ENCODE results near the gene ORAI2. TPM values are rescaled to one million over a fixed set of nuclear protein-coding genes. Genes with fewer than 3 reads are reported as not detected.
"Not testable (repeated sequence)": the region's sequence is repeated elsewhere in the genome, so short reads cannot be mapped to it uniquely, and the experiment has no call there.

ORAI2 gene
- total and polyA plus RNA-seq, 2 donors, result 11.6 to 13.6 TPM

GRCh38 chr7:102494026-102494425 lies 60.7 kb downstream of the ORAI2 start:
- not testable (repeated sequence) for H3K36me3 ChIP-seq (ENCODE audit: control insufficient read depth in 2 of 2, insufficient read depth in 2 of 2, low read length in 1 of 2); H3K27ac ChIP-seq (ENCODE audit: low read depth in 1 of 2, low read length in 1 of 2); H3K9me3 ChIP-seq (ENCODE audit: control insufficient read depth in 2 of 2, insufficient read depth in 1 of 2, low read length in 1 of 2); DNase-seq (ENCODE audit: low read depth in 6 of 9, low spot score in 9 of 9); H3K4me1 ChIP-seq (ENCODE audit: control insufficient read depth in 2 of 2, insufficient read depth in 2 of 2, low read length in 2 of 2); H3K27me3 ChIP-seq (ENCODE audit: control insufficient read depth in 2 of 2, insufficient read depth in 1 of 2, low read length in 1 of 2)
- 11% methylated on average over 8 of the region's 15 CpGs for WGBS
- H3K4me3 ChIP-seq (ENCODE audit: low read length in 2 of 2), result peak overlapping the region; percentile 29 to 30

GRCh38 chr7:102494473-102495149 lies 61.2 kb downstream of the ORAI2 start:
- not testable (repeated sequence) for H3K4me1 ChIP-seq (ENCODE audit: control insufficient read depth in 2 of 2, insufficient read depth in 2 of 2, low read length in 2 of 2); H3K9me3 ChIP-seq (ENCODE audit: control insufficient read depth in 2 of 2, insufficient read depth in 1 of 2, low read length in 1 of 2); H3K4me3 ChIP-seq (ENCODE audit: low read length in 2 of 2); H3K27ac ChIP-seq (ENCODE audit: low read depth in 1 of 2, low read length in 1 of 2); H3K27me3 ChIP-seq (ENCODE audit: control insufficient read depth in 2 of 2, insufficient read depth in 1 of 2, low read length in 1 of 2); H3K36me3 ChIP-seq (ENCODE audit: control insufficient read depth in 2 of 2, insufficient read depth in 2 of 2, low read length in 1 of 2); DNase-seq (ENCODE audit: low read depth in 6 of 9, low spot score in 9 of 9)
- WGBS, result no CpG with 5 or more reads among the region's 67 CpGs

- WGBS, result 70% methylated on average over 3 of the region's 10 CpGs
- H3K36me3 ChIP-seq (ENCODE audit: control insufficient read depth in 2 of 2, insufficient read depth in 2 of 2, low read length in 1 of 2); DNase-seq (ENCODE audit: low read depth in 6 of 9, low spot score in 9 of 9); H3K4me1 ChIP-seq (ENCODE audit: control insufficient read depth in 2 of 2, insufficient read depth in 2 of 2, low read length in 2 of 2); H3K27ac ChIP-seq (ENCODE audit: low read depth in 1 of 2, low read length in 1 of 2); H3K27me3 ChIP-seq (ENCODE audit: control insufficient read depth in 2 of 2, insufficient read depth in 1 of 2, low read length in 1 of 2); H3K4me3 ChIP-seq (ENCODE audit: low read length in 2 of 2); H3K9me3 ChIP-seq (ENCODE audit: control insufficient read depth in 2 of 2, insufficient read depth in 1 of 2, low read length in 1 of 2): not testable (repeated sequence)
Measured at GRCh38 chr7:102496861-102497260, 63.5 kb downstream of the ORAI2 start.

GRCh38 chr7:102497308-102497707 lies 63.9 kb downstream of the ORAI2 start:
- DNase-seq (ENCODE audit: low read depth in 6 of 9, low spot score in 9 of 9); H3K9me3 ChIP-seq (ENCODE audit: control insufficient read depth in 2 of 2, insufficient read depth in 1 of 2, low read length in 1 of 2); H3K27me3 ChIP-seq (ENCODE audit: control insufficient read depth in 2 of 2, insufficient read depth in 1 of 2, low read length in 1 of 2); H3K4me1 ChIP-seq (ENCODE audit: control insufficient read depth in 2 of 2, insufficient read depth in 2 of 2, low read length in 2 of 2); H3K36me3 ChIP-seq (ENCODE audit: control insufficient read depth in 2 of 2, insufficient read depth in 2 of 2, low read length in 1 of 2); H3K4me3 ChIP-seq (ENCODE audit: low read length in 2 of 2); H3K27ac ChIP-seq (ENCODE audit: low read depth in 1 of 2, low read length in 1 of 2): not testable (repeated sequence)
- 97% methylated on average over 1 of the region's 5 CpGs for WGBS

GRCh38 chr7:102498321-102498720 lies 64.9 kb downstream of the ORAI2 start:
- DNase-seq (ENCODE audit: low read depth in 6 of 9, low spot score in 9 of 9); H3K4me3 ChIP-seq (ENCODE audit: low read length in 2 of 2): not testable (repeated sequence)

GRCh38 chr7:102503141-102503540 lies 69.8 kb downstream of the ORAI2 start:
- not testable (repeated sequence) for H3K4me3 ChIP-seq (ENCODE audit: low read length in 2 of 2); H3K9me3 ChIP-seq (ENCODE audit: control insufficient read depth in 2 of 2, insufficient read depth in 1 of 2, low read length in 1 of 2); H3K27me3 ChIP-seq (ENCODE audit: control insufficient read depth in 2 of 2, insufficient read depth in 1 of 2, low read length in 1 of 2); H3K36me3 ChIP-seq (ENCODE audit: control insufficient read depth in 2 of 2, insufficient read depth in 2 of 2, low read length in 1 of 2); H3K27ac ChIP-seq (ENCODE audit: low read depth in 1 of 2, low read length in 1 of 2); DNase-seq (ENCODE audit: low read depth in 6 of 9, low spot score in 9 of 9); H3K4me1 ChIP-seq (ENCODE audit: control insufficient read depth in 2 of 2, insufficient read depth in 2 of 2, low read length in 2 of 2)
- no CpG with 5 or more reads among the region's 12 CpGs for WGBS

More at GRCh38 chr7:102498321-102498720, 64.9 kb downstream of the ORAI2 start:
- H3K9me3 ChIP-seq (ENCODE audit: control insufficient read depth in 2 of 2, insufficient read depth in 1 of 2, low read length in 1 of 2); H3K27me3 ChIP-seq (ENCODE audit: control insufficient read depth in 2 of 2, insufficient read depth in 1 of 2, low read length in 1 of 2); H3K36me3 ChIP-seq (ENCODE audit: control insufficient read depth in 2 of 2, insufficient read depth in 2 of 2, low read length in 1 of 2); H3K4me1 ChIP-seq (ENCODE audit: control insufficient read depth in 2 of 2, insufficient read depth in 2 of 2, low read length in 2 of 2); H3K27ac ChIP-seq (ENCODE audit: low read depth in 1 of 2, low read length in 1 of 2): not testable (repeated sequence)
- 98% methylated on average over 11 of the region's 16 CpGs for WGBS

GRCh38 chr7:102505298-102506185 lies 72.2 kb downstream of the ORAI2 start:
- not testable (repeated sequence) for H3K27ac ChIP-seq (ENCODE audit: low read depth in 1 of 2, low read length in 1 of 2); H3K4me1 ChIP-seq (ENCODE audit: control insufficient read depth in 2 of 2, insufficient read depth in 2 of 2, low read length in 2 of 2); DNase-seq (ENCODE audit: low read depth in 6 of 9, low spot score in 9 of 9); H3K4me3 ChIP-seq (ENCODE audit: low read length in 2 of 2); H3K27me3 ChIP-seq (ENCODE audit: control insufficient read depth in 2 of 2, insufficient read depth in 1 of 2, low read length in 1 of 2); H3K36me3 ChIP-seq (ENCODE audit: control insufficient read depth in 2 of 2, insufficient read depth in 2 of 2, low read length in 1 of 2); H3K9me3 ChIP-seq (ENCODE audit: control insufficient read depth in 2 of 2, insufficient read depth in 1 of 2, low read length in 1 of 2)
- WGBS, result 97% methylated on average over 5 of the region's 24 CpGs

Other genes with a start within 250 kb of the ORAI2 start
- 0.76 TPM for gene SH2B2, start 146.7 kb upstream of the ORAI2 start, total RNA-seq
- gene SH2B2, start 146.7 kb upstream of the ORAI2 start, polyA plus RNA-seq, result 3.9 TPM
- gene SPDYE6, start 77.1 kb upstream of the ORAI2 start, total RNA-seq, result not detected
- 0.16 TPM for gene SPDYE6, start 77.1 kb upstream of the ORAI2 start, polyA plus RNA-seq
- 19.4 TPM for gene PRKRIP1, start 37.2 kb upstream of the ORAI2 start, total RNA-seq
- 54.4 TPM for gene PRKRIP1, start 37.2 kb upstream of the ORAI2 start, polyA plus RNA-seq
- 10.0 TPM for gene ALKBH4, start 31.3 kb downstream of the ORAI2 start, total RNA-seq
- gene ALKBH4, start 31.3 kb downstream of the ORAI2 start, polyA plus RNA-seq, result 11.4 TPM
- gene LRWD1, start 31.4 kb downstream of the ORAI2 start, total RNA-seq, result 16.2 TPM
- 19.9 TPM for gene LRWD1, start 31.4 kb downstream of the ORAI2 start, polyA plus RNA-seq
- 76.0 TPM for gene POLR2J, start 45.3 kb downstream of the ORAI2 start, total RNA-seq
- gene POLR2J, start 45.3 kb downstream of the ORAI2 start, polyA plus RNA-seq, result 67.1 TPM
- 7.2 TPM for gene RASA4B, start 84.2 kb downstream of the ORAI2 start, total RNA-seq
- 14.7 TPM for gene RASA4B, start 84.2 kb downstream of the ORAI2 start, polyA plus RNA-seq
- 2.8 TPM for gene UPK3BL2, start 110.1 kb downstream of the ORAI2 start, total RNA-seq
- gene UPK3BL2, start 110.1 kb downstream of the ORAI2 start, polyA plus RNA-seq, result 28.2 TPM
- 0.05 TPM for gene SPDYE2, start 117.7 kb downstream of the ORAI2 start, total RNA-seq
- gene SPDYE2, start 117.7 kb downstream of the ORAI2 start, polyA plus RNA-seq, result 0.05 TPM
- gene POLR2J3, start 139.0 kb downstream of the ORAI2 start, total RNA-seq, result 26.3 TPM
- gene POLR2J3, start 139.0 kb downstream of the ORAI2 start, polyA plus RNA-seq, result 75.2 TPM
- 13.6 TPM for gene RASA4, start 183.2 kb downstream of the ORAI2 start, total RNA-seq
- gene RASA4, start 183.2 kb downstream of the ORAI2 start, polyA plus RNA-seq, result 42.3 TPM
- 11.5 TPM for gene UPK3BL1, start 209.2 kb downstream of the ORAI2 start, total RNA-seq
- gene UPK3BL1, start 209.2 kb downstream of the ORAI2 start, polyA plus RNA-seq, result 256 TPM
- not detected for gene SPDYE2B, start 216.7 kb downstream of the ORAI2 start, total RNA-seq
- 0.02 TPM for gene SPDYE2B, start 216.7 kb downstream of the ORAI2 start, polyA plus RNA-seq
- gene POLR2J2, start 238.1 kb downstream of the ORAI2 start, total RNA-seq, result 1.3 TPM
- gene POLR2J2, start 238.1 kb downstream of the ORAI2 start, polyA plus RNA-seq, result 4.8 TPM